NB4 (cell line): ENCODE data around the gene CLNK.

Experiments
- MYC ChIP-seq: IDR thresholded peaks from 2 replicates; pipeline ENCODE4 v1.6.1; 2011; ENCODE audit warnings: low read depth, low read length
- POLR2A ChIP-seq: IDR thresholded peaks from 2 replicates; pipeline ENCODE4 v1.6.1; 2011; ENCODE audit warnings: mild to moderate bottlenecking; ENCODE audit not compliant: insufficient read length; ENCODE audit errors: extremely low read depth
- TF ChIP-seq, protein P1 (sequence below): IDR thresholded peaks from one replicate; pipeline ENCODE4 v1.5.1; 2012; ENCODE audit warnings: low read depth, low read length
- TF ChIP-seq, protein P2 (sequence below): IDR thresholded peaks from 2 replicates; pipeline ENCODE4 v1.6.1; 2011; ENCODE audit warnings: low read depth, low read length

DNA sequence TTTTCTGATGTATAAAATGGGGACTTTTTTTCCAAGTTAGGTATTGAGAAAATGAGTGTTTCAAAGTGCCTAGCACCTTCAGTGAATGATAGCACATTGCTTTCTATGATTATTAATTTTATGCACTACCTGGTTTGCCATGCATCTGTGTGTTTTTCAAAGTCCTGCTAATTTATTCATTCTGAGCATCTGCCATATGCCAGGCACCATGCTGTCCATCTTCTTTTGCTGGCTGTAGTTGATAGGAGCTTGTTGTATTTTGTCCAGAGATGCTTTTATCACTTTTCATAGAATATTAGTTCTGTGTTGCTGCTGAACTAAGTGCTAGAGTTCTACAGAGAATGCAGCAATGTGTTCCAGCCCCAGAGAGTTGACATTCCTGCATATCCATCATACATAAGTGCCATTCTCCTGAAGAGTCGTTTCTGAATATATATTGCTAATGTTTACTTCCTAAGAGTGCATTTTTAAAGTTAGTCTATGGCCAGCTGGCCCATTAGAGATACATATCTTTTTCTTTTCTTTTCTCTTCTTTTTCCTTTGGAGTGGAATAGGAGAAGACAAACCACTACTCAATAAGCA is 49.0 kb upstream of the CLNK start:
- TF ChIP-seq POLR2A (no peak), MYC (no peak)
- TF ChIP-seq, protein P1, sequence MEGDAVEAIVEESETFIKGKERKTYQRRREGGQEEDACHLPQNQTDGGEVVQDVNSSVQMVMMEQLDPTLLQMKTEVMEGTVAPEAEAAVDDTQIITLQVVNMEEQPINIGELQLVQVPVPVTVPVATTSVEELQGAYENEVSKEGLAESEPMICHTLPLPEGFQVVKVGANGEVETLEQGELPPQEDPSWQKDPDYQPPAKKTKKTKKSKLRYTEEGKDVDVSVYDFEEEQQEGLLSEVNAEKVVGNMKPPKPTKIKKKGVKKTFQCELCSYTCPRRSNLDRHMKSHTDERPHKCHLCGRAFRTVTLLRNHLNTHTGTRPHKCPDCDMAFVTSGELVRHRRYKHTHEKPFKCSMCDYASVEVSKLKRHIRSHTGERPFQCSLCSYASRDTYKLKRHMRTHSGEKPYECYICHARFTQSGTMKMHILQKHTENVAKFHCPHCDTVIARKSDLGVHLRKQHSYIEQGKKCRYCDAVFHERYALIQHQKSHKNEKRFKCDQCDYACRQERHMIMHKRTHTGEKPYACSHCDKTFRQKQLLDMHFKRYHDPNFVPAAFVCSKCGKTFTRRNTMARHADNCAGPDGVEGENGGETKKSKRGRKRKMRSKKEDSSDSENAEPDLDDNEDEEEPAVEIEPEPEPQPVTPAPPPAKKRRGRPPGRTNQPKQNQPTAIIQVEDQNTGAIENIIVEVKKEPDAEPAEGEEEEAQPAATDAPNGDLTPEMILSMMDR, result no peak
- TF ChIP-seq, protein P2, sequence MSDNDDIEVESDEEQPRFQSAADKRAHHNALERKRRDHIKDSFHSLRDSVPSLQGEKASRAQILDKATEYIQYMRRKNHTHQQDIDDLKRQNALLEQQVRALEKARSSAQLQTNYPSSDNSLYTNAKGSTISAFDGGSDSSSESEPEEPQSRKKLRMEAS, result no peak
